GM21825 (cell line): ENCODE data around the gene FBXW11.
"Not testable (repeated sequence)": the region's sequence is repeated elsewhere in the genome, so short reads cannot be mapped to it uniquely, and the experiment has no call there.

ENCODE experiments used
- ATAC-seq: cut with Tn5 transposase; IDR thresholded peaks from one replicate; pipeline ENCODE4 v1.9.1; 2021; ENCODE audit warnings: mild to moderate bottlenecking, moderate library complexity; ENCODE audit not compliant: unreplicated experiment

FBXW11 gene

GRCh38 chr5:171986772-171987171 is 19.7 kb downstream of the FBXW11 start:
- no peak for ATAC-seq

- ATAC-seq, result peak; percentile 41
Measured at GRCh38 chr5:171984748-171985419, 21.6 kb downstream of the FBXW11 start.

DNA sequence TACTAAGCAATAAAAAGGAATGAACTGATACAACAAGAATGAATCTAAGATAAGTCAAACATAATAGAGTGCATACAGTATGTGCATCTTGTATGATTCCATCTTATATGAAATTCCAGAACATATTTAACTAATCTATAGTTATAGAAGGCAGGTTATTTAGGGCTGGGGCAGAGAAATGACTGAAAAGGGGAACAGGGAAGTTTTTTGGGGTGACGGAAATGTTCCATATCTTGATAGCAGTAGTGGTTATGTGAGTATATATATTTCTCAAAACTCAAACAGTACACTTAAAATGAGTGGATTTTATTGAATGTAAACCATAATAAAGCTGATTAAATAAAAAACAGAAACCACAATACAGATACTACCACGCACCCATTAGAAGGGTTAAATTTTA is 24.6 kb downstream of the FBXW11 start:
- no peak for ATAC-seq

- ATAC-seq, result no peak
Measured at GRCh38 chr5:171980792-171981191, 25.6 kb downstream of the FBXW11 start.

DNA sequence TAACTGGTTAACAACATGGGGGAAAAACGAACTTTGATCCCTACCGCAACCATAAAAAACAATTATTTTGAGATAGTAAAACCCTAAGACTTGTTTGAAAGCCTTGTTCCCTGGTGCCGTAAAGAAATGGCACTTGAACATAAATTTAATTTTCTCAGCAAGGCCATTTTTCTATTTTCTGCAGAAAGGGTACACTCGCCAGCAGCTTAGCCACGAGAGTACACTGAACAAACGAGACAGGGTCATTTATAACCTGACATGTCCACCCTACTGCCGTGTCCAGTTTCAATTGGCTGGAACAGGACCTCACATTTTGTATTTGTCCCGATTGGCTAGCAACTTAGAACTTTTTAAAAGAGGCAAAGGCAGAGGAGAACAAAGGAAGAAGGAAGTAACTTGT is 26.8 kb downstream of the FBXW11 start:
- ATAC-seq, result no peak

- ATAC-seq, result no peak
Measured at GRCh38 chr5:171978519-171978918, 27.9 kb downstream of the FBXW11 start.

GRCh38 chr5:171978016-171978415 is 28.4 kb downstream of the FBXW11 start:
- no peak for ATAC-seq

- not testable (repeated sequence) for ATAC-seq
Measured at GRCh38 chr5:171977244-171977950, 29.0 kb downstream of the FBXW11 start.

- ATAC-seq, result no peak
Measured at GRCh38 chr5:171975877-171976667, 30.4 kb downstream of the FBXW11 start.

GRCh38 chr5:171975262-171975876 is 31.1 kb downstream of the FBXW11 start:
- no peak for ATAC-seq

DNA sequence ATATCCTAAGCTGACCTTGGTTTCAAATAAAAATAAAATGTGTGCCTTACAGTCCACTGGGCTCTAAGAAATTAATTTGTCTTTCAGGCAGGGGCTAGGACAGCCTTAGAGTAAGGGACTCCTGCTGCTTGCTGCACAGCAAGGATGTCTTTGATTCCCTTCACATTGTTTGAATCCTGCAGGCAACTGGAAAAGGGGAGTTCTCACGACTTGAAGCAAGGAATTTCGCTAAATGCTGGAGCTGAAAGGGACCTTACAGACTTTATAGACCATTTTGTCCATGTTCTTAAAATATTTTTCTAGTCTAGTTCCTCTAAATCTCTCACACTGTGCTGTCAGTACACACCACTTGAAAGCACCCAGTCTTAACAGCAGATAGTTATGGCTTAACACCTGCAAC is 35.6 kb downstream of the FBXW11 start:
- ATAC-seq, result no peak

DNA sequence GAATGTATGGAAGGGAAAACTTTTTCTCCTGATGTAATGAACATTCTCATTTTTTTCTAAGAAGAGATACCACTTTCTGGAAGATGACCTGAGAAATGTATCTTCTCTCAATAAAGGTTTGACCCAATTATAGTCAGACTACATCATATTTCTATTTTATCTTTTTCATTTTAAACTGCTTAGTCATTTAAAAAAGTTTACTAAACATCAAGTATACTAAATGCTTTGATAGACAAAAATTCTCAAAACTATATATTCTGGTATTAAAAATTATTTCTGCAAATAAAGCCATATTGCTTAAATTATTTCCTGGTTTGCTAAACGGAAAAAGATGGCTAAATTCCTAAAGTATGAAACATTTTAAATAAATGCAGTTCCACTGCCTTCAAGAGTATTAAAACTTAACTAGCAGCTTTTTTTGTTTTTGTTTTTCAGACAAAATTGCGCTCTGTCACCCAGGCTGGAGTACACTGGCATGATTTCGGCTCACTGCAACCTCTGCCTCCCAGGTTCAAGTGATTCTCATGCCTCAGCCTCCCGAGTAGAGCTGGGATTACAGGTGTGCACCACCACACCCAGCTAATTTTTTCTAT is 37.1 kb downstream of the FBXW11 start:
- no peak for ATAC-seq

- ATAC-seq, result no peak
Measured at GRCh38 chr5:171968531-171968930, 37.9 kb downstream of the FBXW11 start.

- no peak for ATAC-seq
Measured at GRCh38 chr5:171966964-171967363, 39.5 kb downstream of the FBXW11 start.

DNA sequence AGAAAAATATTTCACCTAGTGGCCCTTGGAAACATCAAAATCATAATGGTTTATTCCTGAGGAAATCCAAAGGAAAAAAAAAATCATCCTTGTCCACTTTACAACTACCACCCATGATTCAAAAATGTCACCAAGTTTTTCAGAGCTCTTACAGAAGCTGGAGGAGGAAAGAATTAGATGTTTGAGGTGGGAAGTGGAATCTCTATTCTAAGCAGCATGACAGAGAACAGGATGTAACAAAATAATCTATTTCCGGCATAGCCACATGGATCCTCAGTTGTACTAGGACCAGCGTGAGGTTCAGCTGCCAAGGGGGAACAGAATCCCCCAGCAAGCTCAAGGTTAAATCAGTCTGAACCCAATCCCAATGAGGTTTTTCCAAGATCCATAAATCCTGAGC is 40.2 kb downstream of the FBXW11 start:
- ATAC-seq, result no peak

GRCh38 chr5:171965745-171966144 is 40.7 kb downstream of the FBXW11 start:
- ATAC-seq, result no peak

- no peak for ATAC-seq
Measured at GRCh38 chr5:171963416-171963815, 43.0 kb downstream of the FBXW11 start.

DNA sequence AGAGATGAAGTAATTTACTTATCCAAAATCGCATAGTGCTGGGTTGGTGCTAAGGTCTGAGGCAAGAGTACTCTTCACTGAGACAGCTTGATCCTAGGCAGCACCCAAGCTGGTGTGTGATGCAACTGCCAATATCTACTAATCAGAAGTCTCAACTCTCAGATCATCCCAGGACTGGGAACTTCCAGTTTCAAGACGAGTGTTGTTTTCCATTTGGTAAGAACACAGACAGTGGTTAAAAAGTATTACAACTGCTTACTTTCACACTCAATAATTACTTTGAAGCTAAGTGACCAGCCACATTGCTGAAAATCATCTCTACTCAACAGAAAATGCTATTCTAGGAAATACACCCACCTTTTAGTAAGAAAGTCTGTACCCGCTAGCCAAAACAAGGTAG is 45.3 kb downstream of the FBXW11 start:
- ATAC-seq, result peak; percentile 62

- peak; percentile 59 for ATAC-seq
Measured at GRCh38 chr5:171957591-171958251, 48.7 kb downstream of the FBXW11 start.

DNA sequence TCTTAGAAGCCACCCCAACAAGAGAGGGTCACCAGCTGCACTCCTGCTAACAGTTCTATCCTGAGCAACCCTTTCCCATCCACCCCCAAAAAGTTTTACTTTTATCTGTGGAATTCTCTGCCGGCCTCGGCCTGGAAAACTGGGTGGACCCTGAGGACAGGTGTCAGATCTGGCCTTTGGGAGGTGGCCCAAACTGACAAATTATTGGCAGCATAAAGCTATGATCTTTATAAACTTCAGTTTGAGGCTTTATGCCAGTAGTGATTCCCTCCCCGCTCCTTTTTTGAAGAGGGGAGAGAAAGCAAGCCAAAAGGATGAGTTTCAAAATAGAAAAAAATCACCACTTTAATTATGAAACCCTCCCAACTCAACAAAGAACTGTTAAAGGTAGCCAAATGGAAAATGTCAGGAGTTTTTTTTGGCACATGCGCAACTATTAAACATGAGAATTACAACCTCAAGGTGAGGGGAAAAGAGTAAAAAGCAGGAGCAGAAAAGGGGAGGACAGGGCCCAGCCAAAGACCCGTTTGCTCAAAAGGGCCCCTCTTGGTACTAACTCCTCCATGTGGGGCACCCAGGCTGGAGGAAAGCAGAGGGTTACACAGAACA is 49.4 kb downstream of the FBXW11 start:
- no peak for ATAC-seq
